Adrenal gland (tissue), 12 donors: ENCODE results near the gene CEP63. TPM values are rescaled to one million over a fixed set of nuclear protein-coding genes. Genes with fewer than 3 reads are reported as not detected.

Source experiments
- DNase-seq, 7 donors: peaks; one replicate each; pipeline ENCODE4 v3.0.0-alpha.2; 2019 to 2020
- H3K27ac ChIP-seq, 5 donors: fragments of 200-600 bp; sonication (generic) in 4 of 5; 1 replicate in 3 of 5; 2 replicates in 2 of 5; pipeline versions ENCODE4 v1.5.1 to v1.8.0; 2016 to 2020; ENCODE audit warnings: mild to moderate bottlenecking in 1 of 5
- H3K27me3 ChIP-seq: fragments of 200-600 bp; 2 replicates; pipeline ENCODE4 v1.8.0; 2021
- H3K36me3 ChIP-seq, 2 donors: fragments of 200-600 bp; replicated peaks in 1 of 2; 1 replicate in 1 of 2; 2 replicates in 1 of 2; pipeline versions ENCODE4 v1.5.1 to v1.8.0; 2018 to 2022
- H3K4me1 ChIP-seq, 2 donors: fragments of 200-600 bp; replicated peaks in 1 of 2; 1 replicate in 1 of 2; 2 replicates in 1 of 2; pipeline versions ENCODE4 v1.5.1 to v1.8.0; 2018 to 2021
- H3K4me3 ChIP-seq, 4 donors: fragments of 200-600 bp; sonication (generic) in 3 of 4; one replicate each; pipeline ENCODE4 v1.5.1; 2016 to 2018
- H3K9me3 ChIP-seq, 3 donors: fragments of 200-600 bp; sonication (generic) in 1 of 3; replicated peaks in 1 of 3; 1 replicate in 2 of 3; 2 replicates in 1 of 3; pipeline versions ENCODE4 v1.5.1 to v1.8.0; 2016 to 2021
- POLR2A ChIP-seq, 2 donors: fragments of 450-650 bp; IDR thresholded peaks; one replicate each; pipeline ENCODE4 v1.6.1; 2017; ENCODE audit warnings: antibody characterized with exemption in 2 of 2, mild to moderate bottlenecking in 2 of 2, moderate library complexity in 1 of 2
- WGBS, 4 donors: extraction: QIAGEN DNeasy Blood & Tissue Kit in 2 of 4; methylation state at CpG; one replicate each; pipeline versions ENCODE4 v1.1.5 to v1.1.7; 2013 to 2017; 5-methylcytosine and 5-hydroxymethylcytosine counted together
- intact Hi-C, 2 donors: fragments of 100-400 bp; cut with DNase I; formaldehyde crosslinking; loops; one replicate each; pipeline versions ENCODE4 v1.14.1 to v1.15.0; 2022 to 2023
- polyA plus RNA-seq, 3 donors: library from polyadenylated mRNA; stranded (reverse); fragments of 200-250 nt in 2 of 3; fragments of 350-450 nt in 1 of 3; fragmentation: Illumina TruSeq in 1 of 3; extraction: RNeasy Lipid Tissue Mini Kit (QIAGEN cat#74804) in 1 of 3; gene quantifications; one replicate each; pipeline ENCODE4 v1.2.3, GENCODE V29; 2013 to 2014
- total RNA-seq, 9 donors: library from RNA; depleted of rRNA in 4 of 9; stranded (reverse); fragments of >200 nt in 4 of 9; fragments of 120-200 nt in 1 of 9; fragmentation: NEBNext Ultra II Directional in 1 of 9; extraction: Animal tissue kit (Norgen Biotek cat#: 25700) in 1 of 9; gene quantifications; one replicate each; pipeline versions ENCODE4 v1.1.0 to v1.2.4, GENCODE V29; 2013 to 2023
- TF ChIP-seq, protein P1 (sequence below), 6 experiments: fragments of 450-650 bp in 4 of 6; fragments of 200-600 bp in 2 of 6; sonication (generic) in 1 of 6; IDR thresholded peaks; 1 replicate in 5 of 6; 2 replicates in 1 of 6; pipeline versions ENCODE4 v1.5.1 to v1.8.0; 2016 to 2021; ENCODE audit warnings: antibody characterized with exemption in 6 of 6, mild to moderate bottlenecking in 2 of 6, moderate library complexity in 1 of 6
- donor health status: healthy with polysubstance abuse.
- donor health status: Bipolar disorder and iron deficiency.
- donor health status: DM: yes; HTN: yes; CAD: no.
- donor health status: DM: no; HTN: no; CAD: no.
- donor health status: DM: no; HTN: no; CAD: no.
- donor health status: DM: yes; HTN: yes; CAD: no.

Gene CEP63
- total and polyA plus RNA-seq, 12 donors = 8.8 to 43.7 (median 19.8) TPM

DNA sequence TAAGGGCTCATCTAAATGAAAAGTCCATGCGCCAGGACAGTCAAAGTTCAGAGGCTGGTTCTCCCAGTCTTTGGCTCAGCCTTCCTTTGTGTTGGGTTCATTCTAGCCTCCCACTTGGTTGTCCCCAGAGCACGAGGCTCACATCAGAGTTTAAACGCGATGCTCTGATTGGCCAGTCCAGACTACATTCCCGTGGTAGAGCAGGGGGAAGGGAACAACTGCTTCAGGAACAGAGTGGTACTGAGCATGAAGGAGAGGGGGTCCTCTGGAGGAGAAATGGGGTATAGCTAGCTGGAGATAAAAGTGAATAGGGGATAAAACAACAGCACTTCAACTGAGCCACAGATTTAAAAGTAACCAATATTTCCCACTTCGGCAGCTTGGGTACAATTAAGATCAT lies 32.2 kb upstream of the CEP63 start:
- no peak for TF ChIP-seq POLR2A (IDR thresholded peaks at IDR 0.05)
- TF ChIP-seq, protein P1, sequence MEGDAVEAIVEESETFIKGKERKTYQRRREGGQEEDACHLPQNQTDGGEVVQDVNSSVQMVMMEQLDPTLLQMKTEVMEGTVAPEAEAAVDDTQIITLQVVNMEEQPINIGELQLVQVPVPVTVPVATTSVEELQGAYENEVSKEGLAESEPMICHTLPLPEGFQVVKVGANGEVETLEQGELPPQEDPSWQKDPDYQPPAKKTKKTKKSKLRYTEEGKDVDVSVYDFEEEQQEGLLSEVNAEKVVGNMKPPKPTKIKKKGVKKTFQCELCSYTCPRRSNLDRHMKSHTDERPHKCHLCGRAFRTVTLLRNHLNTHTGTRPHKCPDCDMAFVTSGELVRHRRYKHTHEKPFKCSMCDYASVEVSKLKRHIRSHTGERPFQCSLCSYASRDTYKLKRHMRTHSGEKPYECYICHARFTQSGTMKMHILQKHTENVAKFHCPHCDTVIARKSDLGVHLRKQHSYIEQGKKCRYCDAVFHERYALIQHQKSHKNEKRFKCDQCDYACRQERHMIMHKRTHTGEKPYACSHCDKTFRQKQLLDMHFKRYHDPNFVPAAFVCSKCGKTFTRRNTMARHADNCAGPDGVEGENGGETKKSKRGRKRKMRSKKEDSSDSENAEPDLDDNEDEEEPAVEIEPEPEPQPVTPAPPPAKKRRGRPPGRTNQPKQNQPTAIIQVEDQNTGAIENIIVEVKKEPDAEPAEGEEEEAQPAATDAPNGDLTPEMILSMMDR (IDR thresholded peaks at IDR 0.05) = no peak
- Histone ChIP-seq H3K4me3 (no peak overlapping the region), H3K36me3 (no peaks in the 10 kb centered on the region), H3K27me3 (no peaks in the 10 kb centered on the region), H3K4me1 (no peaks in the 10 kb centered on the region), H3K27ac (no peak overlapping the region), H3K9me3 (no peaks in the 10 kb centered on the region)
- intact Hi-C loops = no loop called here
- DNase-seq = no peak
- 54 to 57% (median 56%) methylated on average over 6 of the region's 6 CpGs for WGBS, 4 donors

DNA sequence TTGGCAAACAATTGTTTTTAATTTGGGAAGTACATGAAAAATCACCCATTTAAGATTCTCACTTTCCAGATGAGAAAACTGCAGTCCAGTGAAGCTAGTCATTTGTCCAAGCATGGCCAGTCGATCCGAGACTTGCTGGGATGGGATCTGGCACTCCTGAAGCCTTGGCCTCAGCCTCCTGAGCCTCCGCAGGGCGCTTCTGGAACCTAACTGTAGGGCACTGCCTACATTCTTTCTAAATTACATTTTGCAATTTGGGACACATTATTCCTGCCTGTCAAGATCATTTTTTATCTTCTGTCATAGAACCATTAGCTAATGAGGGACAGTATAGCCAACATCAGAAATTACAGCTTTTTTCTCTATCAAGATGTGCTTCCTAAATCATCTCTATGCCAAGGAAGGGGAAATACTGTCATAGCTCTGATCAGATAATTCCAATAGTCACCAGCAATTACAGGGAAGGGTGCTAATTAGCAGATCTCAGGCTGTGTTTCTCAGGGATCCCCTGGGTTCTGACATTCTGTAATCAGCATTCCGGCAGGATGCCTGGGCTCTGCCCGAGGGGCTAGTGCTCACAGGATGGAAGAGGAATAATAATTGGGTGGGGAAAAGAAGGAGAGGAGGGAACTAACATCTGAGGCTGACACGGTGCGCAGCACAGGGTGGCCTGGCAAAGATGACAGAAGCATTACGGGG lies 28.3 kb upstream of the CEP63 start:
- H3K27me3 ChIP-seq = no peaks in the 10 kb centered on the region
- H3K27ac ChIP-seq = no peak overlapping the region
- H3K9me3 ChIP-seq = no peaks in the 10 kb centered on the region
- intact Hi-C loops = no loop called here
- H3K4me1 ChIP-seq = peaks cover 0 to 9% of the 10 kb centered on the region in 2 donors
- no peak for DNase-seq
- H3K4me3 ChIP-seq = no peak overlapping the region
- H3K36me3 ChIP-seq = no peaks in the 10 kb centered on the region
- WGBS, 4 donors = 82 to 88% (median 84%) methylated on average over 9 of the region's 9 CpGs
- TF ChIP-seq POLR2A (IDR thresholded peaks at IDR 0.05) = no peak
- TF ChIP-seq, protein P1 (IDR thresholded peaks at IDR 0.05) = no peak

DNA sequence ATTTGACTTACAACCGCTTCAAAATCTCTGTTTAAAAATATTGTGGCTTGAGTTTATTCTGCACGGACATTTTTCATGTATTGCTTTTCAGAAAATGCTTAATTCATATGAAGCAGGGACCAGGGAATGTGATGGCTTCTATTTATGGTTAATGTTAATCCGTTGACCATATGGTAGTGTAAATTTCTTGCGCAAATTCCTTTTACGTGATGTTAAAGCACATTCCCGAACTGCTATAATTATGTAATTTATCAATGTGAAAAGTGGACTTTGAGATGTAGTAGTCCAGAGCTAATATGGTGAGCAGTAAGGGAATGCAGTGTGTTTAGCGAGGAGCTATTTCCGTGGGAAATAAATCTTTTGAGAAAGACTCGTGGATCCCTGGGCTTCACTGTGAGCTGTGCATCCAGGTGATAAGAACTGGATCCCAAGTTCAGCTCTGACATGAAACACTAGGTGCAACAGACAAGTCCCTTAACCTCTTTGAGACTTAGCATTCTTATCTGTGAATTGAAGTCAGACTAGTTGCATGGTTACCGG lies 27.4 kb upstream of the CEP63 start:
- intact Hi-C loops = no loop called here
- DNase-seq = no peak
- H3K27ac ChIP-seq = no peak overlapping the region
- H3K4me3 ChIP-seq = no peak overlapping the region
- no peaks in the 10 kb centered on the region for H3K36me3 ChIP-seq
- H3K4me1 ChIP-seq = peaks cover 0 to 19% of the 10 kb centered on the region in 2 donors
- no peaks in the 10 kb centered on the region for H3K9me3 ChIP-seq
- 75 to 78% (median 76%) methylated on average over 10 of the region's 10 CpGs for WGBS, 4 donors
- TF ChIP-seq POLR2A (IDR thresholded peaks at IDR 0.05) = no peak
- TF ChIP-seq, protein P1 (IDR thresholded peaks at IDR 0.05) = no peak
- no peaks in the 10 kb centered on the region for H3K27me3 ChIP-seq

DNA sequence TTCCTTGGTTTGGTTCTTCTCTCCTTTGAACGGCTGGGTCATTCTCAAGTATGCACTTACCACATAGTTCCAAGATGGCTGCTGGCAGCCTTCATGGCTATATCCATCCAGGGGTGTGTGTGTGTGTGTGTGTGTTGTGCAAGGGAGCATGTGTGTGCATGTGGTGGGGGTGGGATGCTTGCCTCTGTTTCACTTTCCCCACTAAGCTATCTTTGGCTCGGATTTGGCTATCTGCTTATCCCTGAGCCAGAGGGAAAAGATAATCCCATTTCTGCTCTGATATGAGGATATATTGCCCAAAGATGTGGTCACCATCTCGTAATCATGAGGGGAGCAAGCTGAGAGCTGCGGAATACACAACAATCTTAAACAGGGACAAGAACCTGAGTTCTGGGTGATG lies 26.3 kb upstream of the CEP63 start:
- 70 to 78% (median 74%) methylated on average over 4 of the region's 4 CpGs for WGBS, 4 donors
- no peaks in the 10 kb centered on the region for H3K9me3 ChIP-seq
- no peak overlapping the region for H3K27ac ChIP-seq
- H3K4me1 ChIP-seq = peaks cover 0 to 20% of the 10 kb centered on the region in 2 donors
- intact Hi-C loops = no loop called here
- TF ChIP-seq POLR2A (IDR thresholded peaks at IDR 0.05) = no peak
- TF ChIP-seq, protein P1 (IDR thresholded peaks at IDR 0.05) = no peak
- H3K36me3 ChIP-seq = no peaks in the 10 kb centered on the region
- no peak overlapping the region for H3K4me3 ChIP-seq
- H3K27me3 ChIP-seq = no peaks in the 10 kb centered on the region
- DNase-seq = no peak
